ENCODE data around the gene DAD1. TPM values are rescaled to one million over a fixed set of nuclear protein-coding genes. Genes with fewer than 3 reads are reported as not detected.

The DAD1 gene
- total RNA-seq, 2 donors from 2014 or later = 176 to 193 TPM

DNA sequence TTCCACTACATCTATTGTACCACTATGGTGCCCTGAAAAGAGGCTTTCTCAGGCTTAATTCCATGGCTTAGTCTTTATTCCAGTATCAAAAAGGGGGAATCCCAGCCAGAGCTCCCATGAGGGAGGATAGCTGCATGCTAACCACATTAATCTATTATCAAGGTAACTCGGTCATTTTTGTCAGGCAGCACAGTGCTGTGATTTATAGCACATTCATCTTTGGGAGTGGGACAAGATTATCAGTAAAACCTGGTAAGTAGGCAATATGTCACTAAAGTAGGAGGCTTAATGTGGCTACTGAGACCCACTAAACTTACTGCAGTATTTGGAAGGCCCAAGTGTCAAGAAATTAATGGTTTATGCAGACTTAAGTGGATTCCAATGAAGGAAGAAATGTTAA, 58.9 kb downstream of the DAD1 start:
- Mint-ChIP-seq H3K27ac (no peak overlapping the region), H3K4me3 (no peak overlapping the region), H3K9me3 (no peaks in the 10 kb centered on the region), H3K4me1 (no peaks in the 10 kb centered on the region), H3K27me3 (ENCODE audit: insufficient read depth) (no peaks in the 10 kb centered on the region), H3K36me3 (ENCODE audit: low read depth) (no peaks in the 10 kb centered on the region)
- no peak overlapping the region for H3K27ac ChIP-seq (ENCODE audit: low read depth, low read length)
- no peak overlapping the region for H3K9ac ChIP-seq (ENCODE audit: extremely low read depth, low read length, poor library complexity, severe bottlenecking)
- H3K9me3 ChIP-seq (ENCODE audit: control insufficient read depth, low read length) = no peaks in the 10 kb centered on the region
- no peak overlapping the region for H3K4me3 ChIP-seq (ENCODE audit: low read length)
- TF ChIP-seq, protein P1, sequence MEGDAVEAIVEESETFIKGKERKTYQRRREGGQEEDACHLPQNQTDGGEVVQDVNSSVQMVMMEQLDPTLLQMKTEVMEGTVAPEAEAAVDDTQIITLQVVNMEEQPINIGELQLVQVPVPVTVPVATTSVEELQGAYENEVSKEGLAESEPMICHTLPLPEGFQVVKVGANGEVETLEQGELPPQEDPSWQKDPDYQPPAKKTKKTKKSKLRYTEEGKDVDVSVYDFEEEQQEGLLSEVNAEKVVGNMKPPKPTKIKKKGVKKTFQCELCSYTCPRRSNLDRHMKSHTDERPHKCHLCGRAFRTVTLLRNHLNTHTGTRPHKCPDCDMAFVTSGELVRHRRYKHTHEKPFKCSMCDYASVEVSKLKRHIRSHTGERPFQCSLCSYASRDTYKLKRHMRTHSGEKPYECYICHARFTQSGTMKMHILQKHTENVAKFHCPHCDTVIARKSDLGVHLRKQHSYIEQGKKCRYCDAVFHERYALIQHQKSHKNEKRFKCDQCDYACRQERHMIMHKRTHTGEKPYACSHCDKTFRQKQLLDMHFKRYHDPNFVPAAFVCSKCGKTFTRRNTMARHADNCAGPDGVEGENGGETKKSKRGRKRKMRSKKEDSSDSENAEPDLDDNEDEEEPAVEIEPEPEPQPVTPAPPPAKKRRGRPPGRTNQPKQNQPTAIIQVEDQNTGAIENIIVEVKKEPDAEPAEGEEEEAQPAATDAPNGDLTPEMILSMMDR (conservative IDR thresholded peaks at IDR 0.05) = no peak
- no peaks in the 10 kb centered on the region for H3K4me1 ChIP-seq (ENCODE audit: control insufficient read depth, insufficient read depth, low read length)
- DNase-seq = no peak
- no peaks in the 10 kb centered on the region for H3K27me3 ChIP-seq (ENCODE audit: control insufficient read depth, insufficient read depth, low read length, poor library complexity, severe bottlenecking)
- no peaks in the 10 kb centered on the region for H3K36me3 ChIP-seq (ENCODE audit: control insufficient read depth, insufficient read depth, low read length)
- WGBS, 2 experiments (ENCODE audit: insufficient coverage in 1 of 2, insufficient read length in 1 of 2) = 93% methylated on average over 1 of the region's 1 CpG; no CpG with 5 or more reads in 1 of the 2 experiments

DNA sequence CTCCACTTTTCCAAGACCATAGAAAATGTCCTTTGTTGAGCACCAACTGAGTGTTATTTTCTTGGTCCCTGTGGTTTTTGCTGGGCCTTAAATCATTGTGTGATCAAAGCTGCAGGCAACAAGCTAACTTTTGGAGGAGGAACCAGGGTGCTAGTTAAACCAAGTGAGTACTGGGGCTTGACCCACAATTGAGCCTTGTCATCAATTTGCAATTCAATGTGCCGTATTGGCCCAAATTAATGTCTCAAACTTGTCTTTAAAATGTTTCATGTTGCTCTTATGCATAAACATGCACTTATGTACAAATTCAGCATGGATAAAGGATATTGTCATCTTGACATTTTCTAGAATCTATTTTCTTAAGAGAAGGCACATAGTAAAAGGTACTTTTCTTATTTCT, 62.3 kb downstream of the DAD1 start:
- Histone ChIP-seq H3K27me3 (ENCODE audit: control insufficient read depth, insufficient read depth, low read length, poor library complexity, severe bottlenecking) (no peaks in the 10 kb centered on the region), H3K36me3 (ENCODE audit: control insufficient read depth, insufficient read depth, low read length) (no peaks in the 10 kb centered on the region), H3K4me3 (ENCODE audit: low read length) (no peak overlapping the region), H3K9me3 (ENCODE audit: control insufficient read depth, low read length) (no peaks in the 10 kb centered on the region), H3K9ac (ENCODE audit: extremely low read depth, low read length, poor library complexity, severe bottlenecking) (no peak overlapping the region), H3K27ac (ENCODE audit: low read depth, low read length) (no peak overlapping the region), H3K4me1 (ENCODE audit: control insufficient read depth, insufficient read depth, low read length) (peaks cover 3% of the 10 kb centered on the region)
- H3K4me3 Mint-ChIP-seq = no peak overlapping the region
- H3K36me3 Mint-ChIP-seq (ENCODE audit: low read depth) = no peaks in the 10 kb centered on the region
- 86% methylated on average over 1 of the region's 1 CpG for WGBS, 2 experiments (ENCODE audit: insufficient coverage in 1 of 2, insufficient read length in 1 of 2)
- H3K27ac Mint-ChIP-seq = no peak overlapping the region
- TF ChIP-seq, protein P1 (conservative IDR thresholded peaks at IDR 0.05) = no peak
- H3K27me3 Mint-ChIP-seq (ENCODE audit: insufficient read depth) = peaks cover 2% of the 10 kb centered on the region
- H3K9me3 Mint-ChIP-seq = no peaks in the 10 kb centered on the region
- DNase-seq = no peak
- H3K4me1 Mint-ChIP-seq = peaks cover 3% of the 10 kb centered on the region

DNA sequence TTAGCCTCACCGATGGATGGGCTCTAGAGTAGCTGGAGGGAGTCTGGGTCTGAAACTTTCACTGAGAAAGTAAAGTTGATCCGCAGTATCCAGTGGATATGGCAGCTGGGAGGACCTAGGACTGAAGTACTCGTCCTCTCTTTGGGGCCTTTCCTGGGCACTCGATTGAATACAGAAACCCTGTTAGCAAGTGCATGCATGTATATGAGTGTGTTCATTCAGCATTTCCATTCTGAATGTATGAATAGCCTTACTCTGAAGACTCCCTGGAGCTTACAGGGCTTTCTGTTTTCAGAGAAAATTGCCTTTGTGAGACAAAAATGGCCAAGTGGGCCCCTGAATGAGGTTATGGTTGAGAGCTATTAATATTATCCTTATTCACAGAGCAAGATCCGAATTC, 62.8 kb downstream of the DAD1 start:
- DNase-seq = no peak
- Histone ChIP-seq H3K36me3 (ENCODE audit: control insufficient read depth, insufficient read depth, low read length) (no peaks in the 10 kb centered on the region), H3K9ac (ENCODE audit: extremely low read depth, low read length, poor library complexity, severe bottlenecking) (no peak overlapping the region), H3K27me3 (ENCODE audit: control insufficient read depth, insufficient read depth, low read length, poor library complexity, severe bottlenecking) (no peaks in the 10 kb centered on the region), H3K27ac (ENCODE audit: low read depth, low read length) (no peak overlapping the region), H3K4me1 (ENCODE audit: control insufficient read depth, insufficient read depth, low read length) (peaks cover 3% of the 10 kb centered on the region), H3K4me3 (ENCODE audit: low read length) (no peak overlapping the region), H3K9me3 (ENCODE audit: control insufficient read depth, low read length) (no peaks in the 10 kb centered on the region)
- H3K27me3 Mint-ChIP-seq (ENCODE audit: insufficient read depth) = peaks cover 2% of the 10 kb centered on the region
- H3K36me3 Mint-ChIP-seq (ENCODE audit: low read depth) = no peaks in the 10 kb centered on the region
- H3K4me1 Mint-ChIP-seq = peaks cover 3% of the 10 kb centered on the region
- H3K27ac Mint-ChIP-seq = no peak overlapping the region
- no peak overlapping the region for H3K4me3 Mint-ChIP-seq
- TF ChIP-seq, protein P1 (conservative IDR thresholded peaks at IDR 0.05) = no peak
- H3K9me3 Mint-ChIP-seq = no peaks in the 10 kb centered on the region
- WGBS, 2 experiments (ENCODE audit: insufficient coverage in 1 of 2, insufficient read length in 1 of 2) = 90 to 91% methylated on average over 5 of the region's 5 CpGs

All from endodermal cell (in vitro differentiated cells).